Gastroesophageal sphincter (tissue), 4 donors: ENCODE results near the gene SULT1A1. TPM values are rescaled to one million over a fixed set of nuclear protein-coding genes. Genes with fewer than 3 reads are reported as not detected.
A peak's percentile ranks its signal among the peaks of the same experiment; 100 is the strongest.
"Not testable (repeated sequence)": the region's sequence is repeated elsewhere in the genome, so short reads cannot be mapped to it uniquely, and the experiment has no call there.

Experiments
- ATAC-seq: fragments of 150-250 bp; one replicate; pipeline ENCODE4 v1.9.1; 2016; ENCODE audit warnings: mild to moderate bottlenecking, moderate library complexity
- H3K27ac ChIP-seq, 4 donors: fragments of 200-600 bp; sonication (generic) in 3 of 4; 1 replicate in 3 of 4; 2 replicates in 1 of 4; pipeline ENCODE4 v1.5.1; 2016 to 2019
- H3K27me3 ChIP-seq: fragments of 200-600 bp; sonication (generic); one replicate; pipeline ENCODE4 v1.5.1; 2019
- H3K36me3 ChIP-seq, 2 donors: fragments of 200-600 bp; sonication (generic); one replicate each; pipeline ENCODE4 v1.5.1; 2019; ENCODE audit warnings: control low read depth in 1 of 2
- H3K4me1 ChIP-seq, 3 donors: fragments of 200-600 bp; sonication (generic); 1 replicate in 2 of 3; 2 replicates in 1 of 3; pipeline ENCODE4 v1.5.1; 2016 to 2019; ENCODE audit warnings: control low read depth in 2 of 3
- H3K4me3 ChIP-seq, 2 donors: fragments of 200-600 bp; sonication (generic); one replicate each; pipeline ENCODE4 v1.5.1; 2019; ENCODE audit warnings: mild to moderate bottlenecking in 1 of 2, moderate library complexity in 1 of 2
- H3K9me3 ChIP-seq, 3 donors: fragments of 200-600 bp; sonication (generic); one replicate each; pipeline ENCODE4 v1.5.1; 2017 to 2019; ENCODE audit warnings: control low read depth in 2 of 3
- EP300 ChIP-seq: sonication (generic); formaldehyde crosslinking; IDR thresholded peaks from one replicate; pipeline ENCODE4 v1.6.1; 2017; ENCODE audit warnings: antibody characterized with exemption, mild to moderate bottlenecking
- POLR2A ChIP-seq, 2 donors: fragments of 450-650 bp; IDR thresholded peaks; one replicate each; pipeline ENCODE4 v1.6.1; 2017; ENCODE audit warnings: antibody characterized with exemption in 2 of 2, mild to moderate bottlenecking in 2 of 2, moderate library complexity in 1 of 2
- POLR2AphosphoS5 ChIP-seq: sonication (generic); formaldehyde crosslinking; IDR thresholded peaks from one replicate; pipeline ENCODE4 v1.6.1; 2017; ENCODE audit warnings: antibody characterized with exemption
- WGBS, 2 donors: methylation state at CpG; one replicate each; pipeline ENCODE4 v1.1.5; 2018; ENCODE audit warnings: low coverage in 1 of 2; 5-methylcytosine and 5-hydroxymethylcytosine counted together
- total RNA-seq, 4 donors: library from RNA; depleted of rRNA; stranded (reverse); fragments of >200 nt; gene quantifications; one replicate each; pipeline ENCODE4 v1.1.0, GENCODE V29; 2016
- TF ChIP-seq, protein P1 (sequence below), 4 experiments: fragments of 200-600 bp in 2 of 4; fragments of 450-650 bp in 2 of 4; sonication (generic) in 1 of 4; IDR thresholded peaks; one replicate each; pipeline ENCODE4 v1.5.1; 2017 to 2019; ENCODE audit warnings: antibody characterized with exemption in 4 of 4, mild to moderate bottlenecking in 2 of 4, moderate library complexity in 2 of 4

The SULT1A1 gene
- total RNA-seq, 4 donors from 2014 or later: 3.3 to 21.1 (median 9.4) TPM

DNA sequence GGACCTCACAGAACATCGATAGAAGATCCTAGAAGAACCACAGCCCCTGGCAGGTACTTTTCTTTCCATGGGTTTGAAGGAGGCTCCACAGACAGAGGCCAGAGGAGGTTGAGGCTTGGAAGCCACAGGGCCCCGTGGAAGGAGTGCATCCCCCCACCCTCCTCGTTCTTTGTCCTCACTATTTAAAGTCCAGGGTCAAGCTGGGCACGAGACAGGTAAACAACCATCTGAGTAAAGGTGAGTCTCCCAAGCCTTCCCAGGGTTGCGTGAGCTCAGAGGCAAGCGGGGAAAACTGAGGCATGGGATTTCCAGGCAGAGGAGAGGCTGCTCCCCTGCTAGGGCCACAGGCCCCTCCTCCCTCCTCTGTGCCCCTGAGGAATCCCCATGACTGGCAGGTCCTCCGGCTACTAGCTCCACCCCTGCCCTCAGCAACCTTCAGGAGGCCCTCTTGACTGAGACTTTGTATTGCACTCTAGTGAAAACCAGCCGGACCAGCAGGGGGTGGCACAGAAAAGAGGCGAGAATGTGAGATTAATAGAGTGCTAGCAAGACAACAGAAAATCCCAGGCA lies 12.1 kb downstream of the SULT1A1 start:
- Histone ChIP-seq H3K36me3 (no peaks in the 10 kb centered on the region), H3K4me3 (no peak overlapping the region), H3K27me3 (peaks cover 9% of the 10 kb centered on the region), H3K4me1 (peaks cover 0 to 14% (median 6%) of the 10 kb centered on the region in 3 donors), H3K27ac (no peak overlapping the region), H3K9me3 (no peaks in the 10 kb centered on the region)
- TF ChIP-seq EP300: no peak
- TF ChIP-seq, protein P1, sequence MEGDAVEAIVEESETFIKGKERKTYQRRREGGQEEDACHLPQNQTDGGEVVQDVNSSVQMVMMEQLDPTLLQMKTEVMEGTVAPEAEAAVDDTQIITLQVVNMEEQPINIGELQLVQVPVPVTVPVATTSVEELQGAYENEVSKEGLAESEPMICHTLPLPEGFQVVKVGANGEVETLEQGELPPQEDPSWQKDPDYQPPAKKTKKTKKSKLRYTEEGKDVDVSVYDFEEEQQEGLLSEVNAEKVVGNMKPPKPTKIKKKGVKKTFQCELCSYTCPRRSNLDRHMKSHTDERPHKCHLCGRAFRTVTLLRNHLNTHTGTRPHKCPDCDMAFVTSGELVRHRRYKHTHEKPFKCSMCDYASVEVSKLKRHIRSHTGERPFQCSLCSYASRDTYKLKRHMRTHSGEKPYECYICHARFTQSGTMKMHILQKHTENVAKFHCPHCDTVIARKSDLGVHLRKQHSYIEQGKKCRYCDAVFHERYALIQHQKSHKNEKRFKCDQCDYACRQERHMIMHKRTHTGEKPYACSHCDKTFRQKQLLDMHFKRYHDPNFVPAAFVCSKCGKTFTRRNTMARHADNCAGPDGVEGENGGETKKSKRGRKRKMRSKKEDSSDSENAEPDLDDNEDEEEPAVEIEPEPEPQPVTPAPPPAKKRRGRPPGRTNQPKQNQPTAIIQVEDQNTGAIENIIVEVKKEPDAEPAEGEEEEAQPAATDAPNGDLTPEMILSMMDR (IDR thresholded peaks at IDR 0.05): no peak
- TF ChIP-seq POLR2A (IDR thresholded peaks at IDR 0.05): no peak
- no peak for TF ChIP-seq POLR2AphosphoS5
- ATAC-seq: no peak
- whole genome bisulfite sequencing, 2 donors: 83 to 100% methylated on average over 1 to 2 of the region's 9 CpGs

DNA sequence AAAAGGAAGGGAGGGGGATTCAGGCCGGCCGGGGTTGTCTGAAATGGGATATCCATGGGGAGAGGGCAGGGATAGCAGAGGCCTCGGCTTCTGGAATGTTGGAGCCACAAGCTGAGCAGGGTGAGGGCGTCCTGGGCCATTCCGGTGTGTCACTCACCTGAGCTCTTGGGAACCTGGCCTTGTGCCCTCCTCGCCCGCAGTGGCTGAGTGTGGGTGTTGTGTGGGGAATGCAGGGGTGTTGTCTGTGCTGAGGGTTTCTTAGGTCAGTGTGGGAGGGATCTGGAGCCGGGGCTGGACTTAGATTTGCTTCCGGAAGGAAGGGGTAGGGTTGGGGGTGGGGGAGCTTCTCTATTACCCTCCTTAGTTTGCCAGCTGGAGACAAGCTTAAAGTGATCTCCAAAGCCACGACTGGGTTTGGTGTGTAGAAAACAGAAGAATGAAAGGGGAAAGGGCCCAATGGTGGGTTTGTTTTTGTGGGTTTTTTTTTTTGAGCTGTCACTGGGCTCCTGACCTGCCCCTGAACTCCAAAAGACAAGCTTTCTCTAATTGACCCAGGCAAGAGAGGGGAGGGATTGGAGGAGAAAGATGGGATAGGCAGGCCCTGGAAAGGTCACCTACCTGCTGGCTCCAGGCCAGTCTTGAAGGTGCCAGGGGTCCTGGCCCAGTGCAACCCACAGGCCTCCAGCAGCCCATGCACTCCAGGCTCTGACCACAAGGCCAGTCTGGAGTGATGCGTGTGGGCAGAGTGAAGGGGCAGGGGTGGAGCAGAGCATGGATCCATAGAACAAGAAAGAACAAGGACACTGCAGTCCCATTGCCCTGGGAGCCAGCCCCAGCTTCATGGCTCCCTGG lies 12.8 kb downstream of the SULT1A1 start, which contains the start of gene SULT1A2:
Gene SULT1A2 (minus strand): TSS at position 211 of the 852 bp plus-strand sequence. CDS start 1,120 bp downstream, outside the sequence.
- peaks cover 0 to 5% of the 10 kb centered on the region in 2 donors for H3K36me3 ChIP-seq
- TF ChIP-seq EP300 (no peak), POLR2AphosphoS5 (no peak), POLR2A (IDR thresholded peaks at IDR 0.05) (no peak)
- TF ChIP-seq, protein P1 (IDR thresholded peaks at IDR 0.05): no peak
- H3K27ac ChIP-seq: peak within 1 kb of the TSS in 1 of 4 donors; percentile 8
- ATAC-seq: no peak
- peak within 1 kb of the TSS in 1 of 2 donors; percentile 16 for H3K4me3 ChIP-seq
- 0 to 19% methylated on average over 1 to 6 of the region's 11 CpGs for WGBS, 2 donors
- peaks cover 9% of the 10 kb centered on the region for H3K27me3 ChIP-seq
- no peaks in the 10 kb centered on the region for H3K9me3 ChIP-seq
- H3K4me1 ChIP-seq: peaks cover 0 to 14% (median 6%) of the 10 kb centered on the region in 3 donors

DNA sequence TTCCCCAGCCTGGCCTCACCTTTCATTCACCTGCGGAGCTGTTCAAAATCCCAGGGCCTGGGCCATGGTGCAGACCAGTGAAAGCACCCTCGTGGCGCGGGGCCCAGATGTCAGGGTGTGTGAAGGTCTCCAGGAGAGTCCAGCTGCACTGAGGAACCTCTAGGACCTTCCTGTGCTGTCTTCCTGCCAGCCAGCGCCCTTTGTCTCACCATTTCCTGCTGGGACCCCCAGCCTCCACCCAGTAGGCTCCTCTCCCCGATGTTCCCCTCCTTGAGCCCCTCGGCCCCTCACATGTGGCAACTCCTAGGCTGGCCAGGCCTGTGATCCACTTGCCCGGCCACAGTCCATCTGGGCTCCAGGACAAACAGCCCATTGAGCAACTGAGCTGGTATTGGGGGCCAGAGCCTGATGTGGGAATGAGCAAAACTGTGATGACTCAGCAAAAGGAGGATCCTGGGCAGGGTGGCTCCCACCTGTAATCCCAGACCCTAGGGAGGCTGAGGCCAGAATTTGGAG lies 13.7 kb downstream of the SULT1A1 start:
- Histone ChIP-seq H3K4me1 (peaks cover 0 to 14% (median 6%) of the 10 kb centered on the region in 3 donors), H3K36me3 (peaks cover 0 to 14% of the 10 kb centered on the region in 2 donors), H3K9me3 (no peaks in the 10 kb centered on the region), H3K4me3 (peak overlapping the region in 1 of 2 donors; percentile 16), H3K27me3 (peaks cover 4% of the 10 kb centered on the region), H3K27ac (peak overlapping the region in 1 of 4 donors; percentile 8)
- no CpG with 5 or more reads among the region's 8 CpGs for WGBS, 2 donors
- TF ChIP-seq POLR2A (IDR thresholded peaks at IDR 0.05) (no peak), EP300 (no peak), POLR2AphosphoS5 (no peak)
- TF ChIP-seq, protein P1 (IDR thresholded peaks at IDR 0.05): no peak
- ATAC-seq: no peak

DNA sequence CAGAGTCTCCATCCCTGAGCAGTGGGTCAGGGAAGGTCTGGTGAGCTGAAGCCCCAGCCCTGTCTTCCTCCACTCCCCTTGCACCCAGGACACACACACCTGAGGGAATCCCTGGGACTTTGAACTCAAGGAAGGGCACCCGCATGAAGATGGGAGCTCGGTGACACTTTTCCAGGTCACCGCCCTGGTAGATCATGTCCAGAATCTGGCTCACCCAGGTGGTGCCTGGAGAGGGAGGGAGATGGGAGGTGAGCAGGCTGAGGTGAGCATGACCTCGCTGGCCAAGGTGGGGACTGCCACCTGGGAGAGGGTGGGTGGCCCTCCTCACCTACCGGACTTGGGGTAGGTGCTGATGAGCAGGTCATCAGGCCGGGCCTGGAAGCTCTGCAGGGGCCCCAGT lies 14.4 kb downstream of the SULT1A1 start:
- H3K4me3 ChIP-seq, H3K27ac ChIP-seq, H3K9me3 ChIP-seq, ATAC-seq, H3K27me3 ChIP-seq: not testable (repeated sequence)
- WGBS, 2 donors: 100% methylated on average over 1 of the region's 6 CpGs; no CpG with 5 or more reads in 1 of the 2 donors
- peaks cover 0 to 21% of the 10 kb centered on the region in 2 donors for H3K36me3 ChIP-seq
- peaks cover 0 to 14% (median 6%) of the 10 kb centered on the region in 3 donors for H3K4me1 ChIP-seq

DNA sequence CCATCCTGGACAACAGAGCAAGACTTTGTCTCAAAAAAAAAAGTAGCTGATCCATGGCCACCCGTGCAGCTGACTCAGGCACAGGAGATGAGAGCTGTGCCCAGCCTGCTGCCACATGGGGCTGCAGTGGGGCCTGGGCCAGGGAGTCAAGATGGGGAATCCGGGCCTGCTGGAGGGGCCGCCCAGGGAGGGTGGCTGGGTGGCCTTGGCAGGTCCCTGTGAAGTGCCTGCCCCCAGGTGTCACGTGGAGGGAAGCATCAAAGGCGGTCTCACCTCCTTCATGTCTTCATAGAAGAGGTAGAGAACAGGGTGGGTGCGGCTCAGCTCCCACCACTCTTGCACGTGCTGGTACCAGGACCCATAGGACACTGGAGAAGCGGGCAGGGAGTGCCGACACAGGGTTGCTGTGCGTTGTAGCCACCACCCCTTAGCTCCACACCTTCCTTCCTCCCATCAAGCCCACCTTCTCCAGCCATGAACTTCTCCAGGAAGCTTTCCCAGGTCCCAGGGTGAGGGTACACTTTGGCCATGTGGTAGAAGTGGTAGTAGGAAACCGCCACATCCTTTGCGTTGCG lies 16.8 kb downstream of the SULT1A1 start:
- TF ChIP-seq EP300 (no peak), POLR2AphosphoS5 (no peak), POLR2A (IDR thresholded peaks at IDR 0.05) (no peak)
- TF ChIP-seq, protein P1 (IDR thresholded peaks at IDR 0.05): no peak
- H3K4me3 ChIP-seq: no peak overlapping the region
- no peak for ATAC-seq
- H3K36me3 ChIP-seq: peaks cover 0 to 45% of the 10 kb centered on the region in 2 donors
- H3K9me3 ChIP-seq: no peaks in the 10 kb centered on the region
- 83% methylated on average over 1 to 10 of the region's 13 CpGs for WGBS, 2 donors
- H3K27me3 ChIP-seq: peaks cover 4% of the 10 kb centered on the region
- peaks cover 0 to 14% (median 6%) of the 10 kb centered on the region in 3 donors for H3K4me1 ChIP-seq
- no peak overlapping the region for H3K27ac ChIP-seq
